HG02571 (cell line): ENCODE data around the gene ULBP3.
"Not testable (repeated sequence)": the region's sequence is repeated elsewhere in the genome, so short reads cannot be mapped to it uniquely, and the experiment has no call there.

Experiments used
- ATAC-seq: cut with Tn5 transposase; IDR thresholded peaks from one replicate; pipeline ENCODE4 v1.9.1; 2021; ENCODE audit warnings: mild to moderate bottlenecking, moderate library complexity; ENCODE audit not compliant: unreplicated experiment

Gene ULBP3

DNA sequence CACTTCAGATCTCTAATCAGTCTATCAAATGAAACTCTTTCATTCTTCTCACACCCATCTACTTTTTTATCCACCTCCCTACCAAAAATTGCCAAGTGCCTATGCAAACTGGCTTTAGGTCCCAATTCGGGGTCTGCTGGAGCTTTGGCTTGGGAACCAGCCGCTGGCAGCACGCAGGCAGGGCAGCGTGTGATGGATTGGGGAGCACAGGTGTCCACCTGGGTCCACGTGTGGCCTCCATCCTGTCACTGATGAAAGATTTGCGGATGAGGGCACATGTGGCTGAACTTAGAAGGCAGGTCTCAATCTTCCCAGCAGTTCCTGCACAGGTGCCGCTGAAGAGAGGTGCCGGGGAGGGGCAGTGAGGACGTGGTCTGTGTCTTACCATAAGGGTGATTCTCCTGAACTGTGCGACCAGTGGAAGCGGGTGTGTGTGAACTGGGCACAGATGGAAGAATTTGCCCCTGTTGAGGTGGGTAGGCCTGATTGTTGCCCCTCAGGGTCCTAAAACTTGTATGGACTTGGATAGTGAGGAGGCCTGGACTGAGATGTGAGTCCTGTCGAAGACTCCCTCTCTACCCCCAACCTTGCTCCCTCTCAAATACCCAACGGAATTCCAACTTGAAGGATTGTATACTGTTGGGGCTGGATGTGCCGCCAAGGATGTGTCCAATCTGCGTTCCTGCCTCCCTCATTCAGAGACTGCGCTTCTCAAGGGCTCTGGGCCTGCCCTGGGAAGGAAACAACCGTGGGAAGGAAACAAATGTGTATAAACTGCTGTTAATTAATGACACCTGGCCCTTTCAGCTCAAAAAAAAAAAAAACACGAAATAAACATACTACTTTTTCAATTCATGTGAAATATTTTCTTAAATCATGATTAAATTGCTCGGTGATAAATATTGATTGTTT lies 25.2 kb downstream of the ULBP3 start:
- no peak for ATAC-seq

DNA sequence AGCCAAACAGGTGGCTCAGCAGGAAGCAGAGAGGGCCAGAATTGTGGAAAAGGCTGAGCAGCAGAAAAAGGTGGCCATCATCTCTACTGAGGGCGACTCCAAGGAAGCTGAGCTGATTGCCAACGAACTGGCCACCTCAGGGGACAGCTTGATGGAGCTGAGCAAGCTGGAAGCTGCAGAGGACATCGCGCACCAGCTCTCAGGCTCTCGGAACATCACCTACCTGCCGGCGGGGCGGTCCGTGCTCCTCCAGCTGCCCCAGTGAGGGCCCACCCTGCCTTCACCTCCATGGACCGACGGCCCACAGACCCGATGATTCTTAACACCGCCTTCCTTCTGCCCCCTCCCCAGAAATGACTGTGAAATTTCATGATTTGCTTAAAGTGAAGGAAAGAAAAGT lies 25.8 kb downstream of the ULBP3 start:
- ATAC-seq: no peak

DNA sequence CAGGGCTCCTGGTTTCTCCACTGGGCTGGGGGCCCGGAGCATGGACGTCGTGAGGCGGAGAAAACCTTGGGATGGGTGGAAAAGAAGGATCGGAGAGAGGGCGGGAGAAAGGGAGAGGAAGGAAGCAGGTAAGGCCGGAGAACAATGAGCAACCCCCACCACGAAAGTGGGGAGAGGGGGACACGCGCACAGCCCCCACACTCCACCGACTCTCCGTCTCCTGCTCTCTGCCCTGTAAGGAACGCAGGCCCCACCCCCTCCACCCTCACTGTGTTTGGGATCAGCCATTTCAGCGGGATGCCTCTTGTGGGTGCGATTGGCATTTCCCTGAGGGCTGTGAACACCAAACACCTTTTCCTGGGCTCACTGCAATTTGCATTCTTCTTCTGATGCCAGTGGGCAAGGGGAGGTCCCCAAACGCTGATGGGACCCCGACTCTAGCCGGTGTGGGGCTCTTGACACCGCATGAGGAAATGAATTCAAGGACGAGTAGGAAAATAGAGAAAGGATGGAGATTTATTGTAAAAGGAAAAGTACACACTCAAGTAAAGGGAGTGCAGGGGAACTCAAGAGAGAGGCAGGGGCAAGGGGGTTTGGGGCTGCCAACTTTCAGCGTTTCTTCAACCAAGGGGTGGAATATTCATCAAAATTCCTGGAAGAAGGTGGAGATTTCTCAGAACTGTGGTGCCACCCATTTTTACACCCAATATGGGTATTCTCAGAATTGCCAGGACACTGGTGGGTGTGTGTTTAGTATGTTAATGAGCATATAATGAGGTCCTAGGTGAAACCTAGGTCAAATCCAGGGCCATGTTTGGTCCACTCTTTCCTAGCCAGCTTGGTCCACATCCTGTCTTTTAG lies 30.5 kb downstream of the ULBP3 start:
- no peak for ATAC-seq

GRCh38 chr6:150037526-150038201 lies 31.3 kb downstream of the ULBP3 start:
- ATAC-seq: no peak

DNA sequence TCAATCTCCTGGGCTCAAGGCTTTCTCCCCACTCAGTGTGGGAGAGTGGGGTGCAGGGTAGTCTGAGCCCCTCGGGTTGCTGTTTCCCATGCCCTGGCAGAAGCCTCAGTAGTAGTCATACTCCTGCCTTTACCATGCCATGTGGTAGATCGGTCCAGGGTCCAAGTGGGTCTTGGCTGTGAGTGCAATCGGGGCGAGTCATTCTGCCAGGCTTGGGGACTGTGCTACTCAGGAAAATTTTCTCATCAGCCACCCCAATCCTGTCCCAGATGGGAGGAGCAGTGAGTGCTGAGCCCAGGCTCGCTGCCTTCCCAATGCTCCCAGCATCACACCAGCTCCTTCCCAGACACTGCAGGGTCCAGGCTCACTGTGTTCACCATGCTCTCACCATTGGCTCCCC lies 32.8 kb downstream of the ULBP3 start:
- no peak for ATAC-seq

DNA sequence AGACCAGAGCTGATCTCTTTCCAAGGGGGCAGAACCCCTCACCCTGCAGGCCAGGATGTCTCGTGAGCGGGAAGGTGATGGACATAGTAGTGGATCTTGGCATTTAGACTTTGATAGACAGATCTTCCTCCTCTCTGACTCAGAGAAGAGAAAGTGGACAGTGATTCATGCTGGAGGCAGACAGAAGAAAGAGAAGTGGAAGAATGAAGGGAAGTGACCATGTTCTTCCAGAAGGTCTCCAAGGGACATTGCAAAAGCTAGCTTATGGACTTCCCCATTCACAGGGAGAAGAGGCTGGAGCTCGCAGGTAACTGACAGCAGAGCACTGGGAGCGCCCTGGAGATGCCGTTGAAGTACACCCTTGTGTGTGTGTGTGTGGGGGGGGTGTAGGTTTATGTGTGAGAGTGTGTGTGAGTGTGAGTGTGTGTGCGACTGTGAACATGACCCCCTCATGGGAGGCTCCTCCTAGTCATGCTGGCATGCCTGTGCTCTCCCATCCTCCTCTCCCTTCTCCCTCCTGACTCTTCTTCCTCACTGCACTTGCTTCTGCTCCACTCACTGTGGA lies 35.6 kb downstream of the ULBP3 start:
- ATAC-seq: no peak

- no peak for ATAC-seq
These were observed 36.3 kb downstream of the ULBP3 start for GRCh38 chr6:150032598-150032997.

GRCh38 chr6:150030611-150031010 lies 38.3 kb downstream of the ULBP3 start:
- no peak for ATAC-seq

- ATAC-seq: no peak
These were observed 39.2 kb downstream of the ULBP3 start for GRCh38 chr6:150029749-150030148.

DNA sequence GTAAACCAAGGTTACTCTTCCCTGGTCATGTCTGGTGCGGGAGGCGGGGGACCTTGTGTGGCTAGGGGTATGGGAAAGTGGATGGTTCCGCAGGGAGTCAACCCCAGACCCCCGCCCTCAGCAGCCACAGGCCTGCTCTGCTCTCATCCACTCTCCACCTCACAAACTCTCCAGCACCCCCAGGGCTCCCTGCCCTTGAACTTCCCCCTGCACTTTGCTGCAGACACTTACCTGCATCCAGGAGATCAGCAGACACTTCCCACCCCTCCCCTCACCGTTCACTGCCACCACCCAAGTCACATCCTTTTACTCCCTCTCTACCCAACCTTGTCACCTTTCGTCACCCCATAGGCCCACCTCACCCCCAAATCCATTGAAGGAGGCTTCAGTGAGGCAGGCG lies 39.6 kb downstream of the ULBP3 start:
- ATAC-seq: no peak

GRCh38 chr6:150028799-150029198 lies 40.1 kb downstream of the ULBP3 start:
- no peak for ATAC-seq

DNA sequence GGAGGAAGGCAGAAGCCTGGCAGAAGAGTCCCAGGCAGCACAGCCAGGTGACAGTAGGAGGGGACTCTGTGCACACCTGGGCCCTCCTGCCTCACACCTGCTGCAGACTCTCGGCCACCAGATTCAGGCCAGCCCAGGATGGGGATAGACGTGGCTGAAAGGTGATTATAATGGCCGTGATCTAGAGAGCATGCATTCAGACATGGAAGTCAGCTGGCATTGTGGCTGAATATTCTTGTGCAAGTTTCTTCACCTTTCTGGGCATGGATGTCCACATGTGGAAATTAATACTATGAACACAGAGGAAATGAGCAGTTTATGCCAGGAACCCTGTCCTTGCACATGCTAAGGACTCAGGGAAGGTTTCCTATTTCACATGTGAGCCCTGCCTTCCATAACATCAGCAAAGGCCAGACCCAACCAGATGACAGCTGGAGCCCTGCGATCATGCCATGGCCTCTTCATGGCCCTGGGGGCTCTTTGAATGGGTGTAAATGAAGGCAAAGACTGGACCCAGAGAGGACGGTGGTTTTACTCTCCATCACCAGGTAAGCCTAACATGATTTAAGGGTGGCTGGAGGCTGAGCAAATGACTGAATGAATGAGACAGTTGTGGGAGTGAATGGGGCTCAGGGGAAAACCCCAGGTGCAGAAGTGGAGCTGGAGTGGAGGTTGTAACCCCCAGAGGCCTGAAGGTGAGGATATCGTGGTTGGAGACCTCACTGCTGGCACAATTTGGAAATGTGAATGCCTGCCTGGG lies 40.9 kb downstream of the ULBP3 start:
- no peak for ATAC-seq

DNA sequence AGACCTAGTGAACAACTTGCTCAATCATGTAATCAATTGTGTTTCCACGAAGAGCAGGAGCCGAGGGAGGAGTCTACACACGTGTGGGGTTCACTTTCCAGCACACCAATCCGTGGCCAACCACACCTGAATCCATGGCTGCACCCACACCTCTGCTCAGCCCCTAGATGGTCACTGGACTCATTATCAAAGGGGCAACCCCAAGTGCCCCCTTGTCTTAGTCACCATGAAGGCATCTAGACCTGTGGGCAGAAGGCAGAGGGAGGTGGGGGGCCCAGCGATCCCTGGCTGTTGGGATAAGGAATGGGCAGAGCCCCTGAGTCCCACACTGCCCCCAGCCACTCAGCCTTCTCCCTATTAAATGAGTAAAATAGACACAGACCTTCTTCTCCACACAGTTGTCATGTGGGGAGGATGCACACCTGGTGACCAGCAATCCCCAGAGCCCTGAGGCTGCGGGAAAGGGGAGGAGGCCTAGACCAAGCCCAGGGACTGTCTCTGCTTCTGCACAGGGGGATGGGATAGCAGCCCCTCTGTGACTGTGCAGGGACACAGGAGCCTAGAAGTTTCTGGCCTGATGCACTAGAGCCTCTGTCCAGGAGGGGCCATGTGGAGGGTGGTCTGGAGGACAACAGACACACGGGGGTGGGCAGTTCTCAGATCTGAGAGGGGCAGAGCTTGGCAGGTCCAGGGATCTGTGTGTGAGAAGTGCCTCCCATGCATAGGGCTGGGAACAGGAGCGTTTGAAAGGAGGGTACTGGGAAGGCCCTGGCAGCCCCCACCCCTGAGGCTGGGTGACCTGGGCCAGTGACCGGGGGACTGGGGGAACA lies 41.7 kb downstream of the ULBP3 start:
- ATAC-seq: no peak

GRCh38 chr6:150025201-150025917 lies 43.6 kb downstream of the ULBP3 start, which contains the start of gene RAET1L:
Gene RAET1L (minus strand): TSS chr6:150025532. CDS start chr6:150025471, 61 bp downstream.
- ATAC-seq: no peak

GRCh38 chr6:150024646-150025155 lies 44.2 kb downstream of the ULBP3 start:
- ATAC-seq: no peak

- not testable (repeated sequence) for ATAC-seq
These were observed 44.9 kb downstream of the ULBP3 start for GRCh38 chr6:150024021-150024420.

GRCh38 chr6:150021870-150022269 lies 47.1 kb downstream of the ULBP3 start:
- ATAC-seq: not testable (repeated sequence)

GRCh38 chr6:150018846-150019580 lies 49.9 kb downstream of the ULBP3 start:
- no peak for ATAC-seq
